ENCODE results near the gene MYB.

GRCh38 chr6:135213616-135214015, 32.5 kb downstream of the MYB start:
- TF ChIP-seq CTCF (conservative IDR thresholded peaks at IDR 0.05 in 1 of 2, IDR thresholded peaks at IDR 0.05 in 1 of 2; ENCODE audit: low read depth in 1 of 2, low read length in 2 of 2) (no peak), EZH2 (IDR thresholded peaks at IDR 0.05; ENCODE audit: low read length, missing control alignments) (no peak)

Data from fibroblast of lung (primary cell).